ENCODE data around the gene TKT. TPM values are rescaled to one million over a fixed set of nuclear protein-coding genes. Genes with fewer than 3 reads are reported as not detected.

The TKT gene
- total and polyA plus RNA-seq, 2 of the 13 experiments (the other 11 are each of a cell fraction or from before 2014, with no cell fraction given) = 150 to 238 TPM

DNA sequence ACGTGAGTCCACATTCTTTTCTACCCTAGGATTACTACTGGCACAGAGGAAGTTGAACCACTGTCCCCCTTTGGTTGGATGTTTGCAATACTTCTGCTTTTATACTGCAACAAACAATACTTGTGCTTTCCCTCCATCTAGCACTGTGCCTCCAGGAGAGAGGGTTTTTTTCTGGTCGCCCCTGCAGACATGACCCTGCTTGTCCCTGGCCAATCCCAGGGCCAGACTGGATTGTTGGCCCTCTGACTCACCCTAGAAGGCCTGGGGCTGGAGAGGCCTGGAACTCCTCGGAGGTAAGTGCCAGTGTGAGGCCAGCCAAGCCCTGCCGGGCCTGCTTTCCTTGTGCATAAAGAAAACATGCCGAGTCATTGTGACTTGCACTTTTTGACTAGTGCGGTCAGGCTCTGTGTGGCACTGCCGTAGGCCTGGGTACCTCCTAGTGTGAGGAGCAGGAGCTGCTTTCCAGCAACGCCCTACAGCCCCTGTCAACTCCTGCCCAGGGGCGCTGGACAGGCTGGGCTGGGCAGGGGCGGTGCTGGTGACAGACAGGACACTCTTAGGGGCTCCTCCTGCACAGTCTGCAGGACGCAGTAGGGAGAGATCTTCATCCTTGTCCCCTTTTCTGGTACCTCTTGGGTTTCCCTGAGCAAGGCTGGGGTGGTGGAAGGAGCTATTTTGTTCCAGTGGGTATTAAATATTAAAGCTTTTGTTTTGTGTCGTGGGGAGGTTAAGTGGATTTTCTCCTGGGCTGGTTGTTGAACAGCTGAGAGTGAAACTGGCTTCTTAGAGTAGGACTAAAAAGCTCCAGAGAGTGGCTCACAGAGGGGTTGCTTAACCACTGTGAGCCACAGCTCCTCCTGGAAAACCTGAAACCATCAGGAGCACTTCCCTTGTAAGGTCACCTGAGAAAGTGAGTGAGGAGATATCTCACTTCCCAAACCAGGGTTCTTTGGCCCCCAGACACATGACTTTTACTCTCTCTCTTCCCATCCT lies 14.4 kb upstream of the TKT start (continued):
- TF ChIP-seq, protein P1, sequence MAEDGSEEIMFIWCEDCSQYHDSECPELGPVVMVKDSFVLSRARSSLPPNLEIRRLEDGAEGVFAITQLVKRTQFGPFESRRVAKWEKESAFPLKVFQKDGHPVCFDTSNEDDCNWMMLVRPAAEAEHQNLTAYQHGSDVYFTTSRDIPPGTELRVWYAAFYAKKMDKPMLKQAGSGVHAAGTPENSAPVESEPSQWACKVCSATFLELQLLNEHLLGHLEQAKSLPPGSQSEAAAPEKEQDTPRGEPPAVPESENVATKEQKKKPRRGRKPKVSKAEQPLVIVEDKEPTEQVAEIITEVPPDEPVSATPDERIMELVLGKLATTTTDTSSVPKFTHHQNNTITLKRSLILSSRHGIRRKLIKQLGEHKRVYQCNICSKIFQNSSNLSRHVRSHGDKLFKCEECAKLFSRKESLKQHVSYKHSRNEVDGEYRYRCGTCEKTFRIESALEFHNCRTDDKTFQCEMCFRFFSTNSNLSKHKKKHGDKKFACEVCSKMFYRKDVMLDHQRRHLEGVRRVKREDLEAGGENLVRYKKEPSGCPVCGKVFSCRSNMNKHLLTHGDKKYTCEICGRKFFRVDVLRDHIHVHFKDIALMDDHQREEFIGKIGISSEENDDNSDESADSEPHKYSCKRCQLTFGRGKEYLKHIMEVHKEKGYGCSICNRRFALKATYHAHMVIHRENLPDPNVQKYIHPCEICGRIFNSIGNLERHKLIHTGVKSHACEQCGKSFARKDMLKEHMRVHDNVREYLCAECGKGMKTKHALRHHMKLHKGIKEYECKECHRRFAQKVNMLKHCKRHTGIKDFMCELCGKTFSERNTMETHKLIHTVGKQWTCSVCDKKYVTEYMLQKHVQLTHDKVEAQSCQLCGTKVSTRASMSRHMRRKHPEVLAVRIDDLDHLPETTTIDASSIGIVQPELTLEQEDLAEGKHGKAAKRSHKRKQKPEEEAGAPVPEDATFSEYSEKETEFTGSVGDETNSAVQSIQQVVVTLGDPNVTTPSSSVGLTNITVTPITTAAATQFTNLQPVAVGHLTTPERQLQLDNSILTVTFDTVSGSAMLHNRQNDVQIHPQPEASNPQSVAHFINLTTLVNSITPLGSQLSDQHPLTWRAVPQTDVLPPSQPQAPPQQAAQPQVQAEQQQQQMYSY (CRISPR knock-in tag; IDR thresholded peaks at IDR 0.05) = no peak
- TF ChIP-seq DMAP1 (CRISPR knock-in tag; IDR thresholded peaks at IDR 0.05) (peak; percentile 76), ZNF607 (CRISPR knock-in tag; IDR thresholded peaks at IDR 0.05; ENCODE audit: borderline replicate concordance) (no peak), RARG (CRISPR knock-in tag; IDR thresholded peaks at IDR 0.05; ENCODE audit: low read depth) (no peak), ELF1 (CRISPR knock-in tag; IDR thresholded peaks at IDR 0.05) (peak; percentile 40), ZNF577 (CRISPR knock-in tag; IDR thresholded peaks at IDR 0.05; ENCODE audit: borderline replicate concordance, low read depth) (no peak), ZNF589 (CRISPR knock-in tag; conservative IDR thresholded peaks at IDR 0.05) (no peak), ZNF331 (CRISPR knock-in tag; IDR thresholded peaks at IDR 0.05) (peak; percentile 86), ERF (CRISPR knock-in tag; IDR thresholded peaks at IDR 0.05) (no peak), NFYB (CRISPR knock-in tag; IDR thresholded peaks at IDR 0.05) (0 out of 2 replicates have a peak, but pooled peaks have one; percentile 29), FOSL2 (CRISPR knock-in tag; IDR thresholded peaks at IDR 0.05) (peak; percentile 97), RXRB (CRISPR knock-in tag; IDR thresholded peaks at IDR 0.05; ENCODE audit: borderline replicate concordance) (0 out of 2 replicates have a peak, but pooled peaks have one; percentile 34), HOXA3 (CRISPR knock-in tag; IDR thresholded peaks at IDR 0.05) (peak; percentile 69; the same call in 1 of the 2 replicates)
- TF ChIP-seq, protein P2, sequence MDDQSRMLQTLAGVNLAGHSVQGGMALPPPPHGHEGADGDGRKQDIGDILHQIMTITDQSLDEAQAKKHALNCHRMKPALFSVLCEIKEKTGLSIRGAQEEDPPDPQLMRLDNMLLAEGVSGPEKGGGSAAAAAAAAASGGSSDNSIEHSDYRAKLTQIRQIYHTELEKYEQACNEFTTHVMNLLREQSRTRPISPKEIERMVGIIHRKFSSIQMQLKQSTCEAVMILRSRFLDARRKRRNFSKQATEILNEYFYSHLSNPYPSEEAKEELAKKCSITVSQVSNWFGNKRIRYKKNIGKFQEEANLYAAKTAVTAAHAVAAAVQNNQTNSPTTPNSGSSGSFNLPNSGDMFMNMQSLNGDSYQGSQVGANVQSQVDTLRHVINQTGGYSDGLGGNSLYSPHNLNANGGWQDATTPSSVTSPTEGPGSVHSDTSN (CRISPR knock-in tag; IDR thresholded peaks at IDR 0.05; ENCODE audit: borderline replicate concordance) = no peak
- TF ChIP-seq, protein P3, sequence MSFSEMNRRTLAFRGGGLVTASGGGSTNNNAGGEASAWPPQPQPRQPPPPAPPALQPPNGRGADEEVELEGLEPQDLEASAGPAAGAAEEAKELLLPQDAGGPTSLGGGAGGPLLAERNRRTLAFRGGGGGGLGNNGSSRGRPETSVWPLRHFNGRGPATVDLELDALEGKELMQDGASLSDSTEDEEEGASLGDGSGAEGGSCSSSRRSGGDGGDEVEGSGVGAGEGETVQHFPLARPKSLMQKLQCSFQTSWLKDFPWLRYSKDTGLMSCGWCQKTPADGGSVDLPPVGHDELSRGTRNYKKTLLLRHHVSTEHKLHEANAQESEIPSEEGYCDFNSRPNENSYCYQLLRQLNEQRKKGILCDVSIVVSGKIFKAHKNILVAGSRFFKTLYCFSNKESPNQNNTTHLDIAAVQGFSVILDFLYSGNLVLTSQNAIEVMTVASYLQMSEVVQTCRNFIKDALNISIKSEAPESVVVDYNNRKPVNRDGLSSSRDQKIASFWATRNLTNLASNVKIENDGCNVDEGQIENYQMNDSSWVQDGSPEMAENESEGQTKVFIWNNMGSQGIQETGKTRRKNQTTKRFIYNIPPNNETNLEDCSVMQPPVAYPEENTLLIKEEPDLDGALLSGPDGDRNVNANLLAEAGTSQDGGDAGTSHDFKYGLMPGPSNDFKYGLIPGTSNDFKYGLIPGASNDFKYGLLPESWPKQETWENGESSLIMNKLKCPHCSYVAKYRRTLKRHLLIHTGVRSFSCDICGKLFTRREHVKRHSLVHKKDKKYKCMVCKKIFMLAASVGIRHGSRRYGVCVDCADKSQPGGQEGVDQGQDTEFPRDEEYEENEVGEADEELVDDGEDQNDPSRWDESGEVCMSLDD (CRISPR knock-in tag; IDR thresholded peaks at IDR 0.05; ENCODE audit: borderline replicate concordance) = no peak
- TF ChIP-seq, protein P4, sequence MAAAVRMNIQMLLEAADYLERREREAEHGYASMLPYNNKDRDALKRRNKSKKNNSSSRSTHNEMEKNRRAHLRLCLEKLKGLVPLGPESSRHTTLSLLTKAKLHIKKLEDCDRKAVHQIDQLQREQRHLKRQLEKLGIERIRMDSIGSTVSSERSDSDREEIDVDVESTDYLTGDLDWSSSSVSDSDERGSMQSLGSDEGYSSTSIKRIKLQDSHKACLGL (CRISPR knock-in tag; IDR thresholded peaks at IDR 0.05) = no peak
- TF ChIP-seq, protein P5, sequence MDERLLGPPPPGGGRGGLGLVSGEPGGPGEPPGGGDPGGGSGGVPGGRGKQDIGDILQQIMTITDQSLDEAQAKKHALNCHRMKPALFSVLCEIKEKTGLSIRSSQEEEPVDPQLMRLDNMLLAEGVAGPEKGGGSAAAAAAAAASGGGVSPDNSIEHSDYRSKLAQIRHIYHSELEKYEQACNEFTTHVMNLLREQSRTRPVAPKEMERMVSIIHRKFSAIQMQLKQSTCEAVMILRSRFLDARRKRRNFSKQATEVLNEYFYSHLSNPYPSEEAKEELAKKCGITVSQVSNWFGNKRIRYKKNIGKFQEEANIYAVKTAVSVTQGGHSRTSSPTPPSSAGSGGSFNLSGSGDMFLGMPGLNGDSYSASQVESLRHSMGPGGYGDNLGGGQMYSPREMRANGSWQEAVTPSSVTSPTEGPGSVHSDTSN (CRISPR knock-in tag; IDR thresholded peaks at IDR 0.05) = no peak
